LNCAP (cell line): ENCODE data around the gene BIRC3.

ENCODE experiments used
- CTCF ChIP-seq: fragments of 450-650 bp; IDR thresholded peaks from 2 replicates; pipeline ENCODE4 v1.5.1; 2017; ENCODE audit warnings: mild to moderate bottlenecking

Gene BIRC3

DNA sequence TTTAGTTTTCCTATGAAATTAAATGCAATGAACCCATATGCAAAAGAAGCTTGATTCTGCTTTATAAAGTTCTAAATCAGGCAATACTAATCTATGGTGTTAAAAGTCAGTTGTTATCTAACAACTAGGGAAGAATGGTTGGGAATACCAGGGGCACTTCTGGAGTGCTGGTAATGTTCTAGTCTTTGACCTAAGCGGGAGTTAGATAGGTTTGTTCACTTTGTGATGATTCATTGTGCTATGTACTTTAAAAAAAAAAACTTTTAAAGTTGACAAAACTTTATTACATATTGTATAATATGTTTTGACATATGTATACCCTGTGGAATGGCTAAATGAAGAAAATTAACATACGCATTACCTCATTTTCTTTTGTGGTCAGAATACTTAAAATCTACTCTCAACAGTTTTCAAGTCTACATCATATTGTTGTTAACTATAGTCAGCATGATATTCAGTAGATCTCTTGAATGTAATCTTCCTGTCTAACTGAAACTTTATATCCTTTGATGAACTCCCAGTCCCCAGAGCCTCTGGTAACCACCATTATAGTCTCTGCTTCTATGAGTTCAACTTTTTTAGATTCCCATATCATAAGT is 69.0 kb downstream of the BIRC3 start:
- TF ChIP-seq CTCF = no peak

- TF ChIP-seq CTCF = no peak
These were observed 69.9 kb downstream of the BIRC3 start for GRCh38 chr11:102387043-102387781.
